Stimulated activated CD8-positive, alpha-beta memory T cell treated with anti-CD3 and anti-CD28 coated beads, Interleukin-12 subunit alpha, Interleukin-12 subunit beta, amount 100 ng/mL, for 4 hours (primary cell): ENCODE data around the gene PLEK.
"Not testable (repeated sequence)": the region's sequence is repeated elsewhere in the genome, so short reads cannot be mapped to it uniquely, and the experiment has no call there.

Source experiments
- DNase-seq: peaks from one replicate; pipeline ENCODE4 v3.0.0-alpha.2; 2020; ENCODE audit warnings: low read depth

The PLEK gene, protein sequence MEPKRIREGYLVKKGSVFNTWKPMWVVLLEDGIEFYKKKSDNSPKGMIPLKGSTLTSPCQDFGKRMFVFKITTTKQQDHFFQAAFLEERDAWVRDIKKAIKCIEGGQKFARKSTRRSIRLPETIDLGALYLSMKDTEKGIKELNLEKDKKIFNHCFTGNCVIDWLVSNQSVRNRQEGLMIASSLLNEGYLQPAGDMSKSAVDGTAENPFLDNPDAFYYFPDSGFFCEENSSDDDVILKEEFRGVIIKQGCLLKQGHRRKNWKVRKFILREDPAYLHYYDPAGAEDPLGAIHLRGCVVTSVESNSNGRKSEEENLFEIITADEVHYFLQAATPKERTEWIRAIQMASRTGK

GRCh38 chr2:68365087-68365486 lies at the start of gene PLEK:
PLEK (plus strand) TSS chr2:68365282; CDS start chr2:68365352, 70 bp downstream.
- no peak for DNase-seq

- no peak for DNase-seq
Measured at GRCh38 chr2:68316111-68316510, 49.0 kb upstream of the PLEK start.

DNA sequence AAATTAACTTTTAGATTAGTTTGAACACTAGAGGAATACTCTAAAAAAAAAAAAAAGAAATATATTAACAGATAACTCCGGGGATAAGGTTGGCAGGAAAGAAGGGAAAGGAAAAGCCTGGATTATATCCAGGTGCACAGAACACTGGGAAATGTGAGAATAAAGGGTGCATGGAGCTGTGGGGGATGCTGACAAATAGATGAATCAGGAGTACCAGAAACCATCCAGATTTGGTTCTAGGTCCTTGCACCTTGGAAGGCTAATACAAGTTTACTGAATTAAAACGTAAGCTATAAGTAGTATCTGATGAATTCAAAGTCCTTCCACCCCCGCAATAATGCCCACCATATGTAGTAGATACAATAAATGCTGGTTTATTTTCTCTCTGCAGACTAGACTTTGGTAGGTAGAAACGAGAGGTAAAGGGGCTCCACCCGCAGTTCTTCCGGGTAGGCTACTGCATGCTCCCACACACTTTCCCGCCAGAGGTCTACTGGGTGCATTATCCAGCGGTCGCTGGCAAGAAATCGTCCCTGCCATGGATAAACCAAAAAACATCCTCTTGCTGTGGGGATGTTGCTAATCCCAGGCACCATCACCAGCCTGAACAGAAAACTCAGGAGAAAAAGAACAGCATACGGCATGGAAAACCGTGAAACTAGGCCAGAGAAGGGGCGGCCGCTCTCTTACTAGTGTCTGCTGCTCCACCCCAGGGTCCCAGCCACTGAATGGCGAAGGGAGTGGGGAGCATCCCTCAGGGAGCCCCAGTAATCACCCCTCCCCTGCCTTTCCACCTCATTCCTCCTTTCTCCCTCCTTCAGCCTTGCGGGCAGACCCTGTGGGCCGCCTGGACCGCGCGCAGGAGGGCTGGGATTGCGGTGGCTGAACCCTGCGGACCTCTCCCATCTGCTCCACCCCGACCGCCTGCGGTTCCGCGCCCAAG lies 46.8 kb upstream of the PLEK start:
- no peak for DNase-seq

DNA sequence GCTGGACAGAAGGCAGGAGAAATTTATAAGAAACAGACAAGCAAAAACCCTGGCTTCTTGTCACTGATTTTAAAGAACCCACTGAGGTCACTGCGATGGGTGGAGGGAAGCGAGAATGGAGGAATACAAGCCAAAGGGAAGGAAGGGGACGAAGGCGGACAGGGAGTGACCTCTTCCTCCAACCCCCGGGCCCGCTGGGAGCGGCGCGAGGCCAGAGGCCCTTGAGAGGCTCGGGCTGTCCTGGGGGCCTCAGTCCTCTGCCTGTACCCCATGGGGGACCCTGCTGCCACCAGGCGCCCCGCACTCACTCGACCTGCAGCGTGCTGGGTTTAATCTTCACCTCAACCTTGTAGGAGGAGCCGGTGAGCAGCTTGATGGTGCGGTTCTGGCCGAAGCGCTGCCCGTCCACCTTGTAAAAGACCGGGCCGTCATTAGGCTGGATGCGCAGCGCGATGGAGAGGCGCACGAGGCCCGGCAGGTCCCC lies 46.1 kb upstream of the PLEK start:
- DNase-seq, result no peak

GRCh38 chr2:68319398-68320117 lies 45.5 kb upstream of the PLEK start, which contains the start of gene CNRIP1:
CNRIP1 (minus strand) TSS chr2:68319949; CDS start chr2:68319400, 549 bp downstream.
- no peak for DNase-seq

GRCh38 chr2:68320118-68320641 lies 44.9 kb upstream of the PLEK start:
- DNase-seq, result no peak

DNA sequence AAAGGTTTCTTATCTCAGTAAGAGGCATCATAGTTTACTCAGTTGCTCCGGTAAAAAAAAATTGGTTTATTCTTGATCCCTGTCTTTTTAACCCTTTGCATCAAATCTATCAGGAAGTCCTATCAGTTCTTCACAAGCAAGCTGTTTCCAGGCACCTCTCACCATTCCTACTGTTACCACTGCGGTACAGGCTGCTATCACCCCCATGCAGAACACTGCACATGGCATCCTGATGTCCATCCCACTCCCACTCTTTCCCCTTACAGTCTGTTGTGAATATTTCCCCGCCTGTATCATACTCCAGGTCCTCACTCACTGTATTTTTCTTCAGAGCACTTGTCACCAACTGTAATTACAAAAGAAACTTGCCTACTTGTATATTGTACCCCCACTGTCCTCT lies 40.0 kb upstream of the PLEK start:
- DNase-seq, result no peak

GRCh38 chr2:68328901-68329300 lies 36.2 kb upstream of the PLEK start:
- no peak for DNase-seq

DNA sequence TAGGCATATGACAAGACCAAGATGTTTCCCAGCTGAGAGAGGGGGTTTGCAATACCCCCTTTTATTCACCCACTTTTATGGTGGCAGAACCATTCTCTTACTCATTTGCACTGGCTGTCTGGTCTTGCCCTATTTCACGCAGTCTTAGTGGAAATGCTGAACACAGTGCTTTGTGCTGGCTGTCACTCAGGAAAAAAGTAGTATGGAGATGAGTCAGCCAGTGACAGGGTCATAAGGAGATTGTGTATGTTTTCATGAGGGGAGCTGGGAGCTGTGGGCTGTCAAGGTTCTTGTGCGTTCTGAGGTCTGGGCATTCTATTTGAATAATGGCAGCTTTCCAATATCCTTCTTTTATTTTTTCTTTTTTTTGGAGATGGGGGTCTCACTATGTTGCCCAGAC lies 34.4 kb upstream of the PLEK start:
- DNase-seq, result no peak

- no peak for DNase-seq
Measured at GRCh38 chr2:68333009-68333408, 32.1 kb upstream of the PLEK start.

- DNase-seq, result no peak
Measured at GRCh38 chr2:68333931-68334330, 31.2 kb upstream of the PLEK start.

DNA sequence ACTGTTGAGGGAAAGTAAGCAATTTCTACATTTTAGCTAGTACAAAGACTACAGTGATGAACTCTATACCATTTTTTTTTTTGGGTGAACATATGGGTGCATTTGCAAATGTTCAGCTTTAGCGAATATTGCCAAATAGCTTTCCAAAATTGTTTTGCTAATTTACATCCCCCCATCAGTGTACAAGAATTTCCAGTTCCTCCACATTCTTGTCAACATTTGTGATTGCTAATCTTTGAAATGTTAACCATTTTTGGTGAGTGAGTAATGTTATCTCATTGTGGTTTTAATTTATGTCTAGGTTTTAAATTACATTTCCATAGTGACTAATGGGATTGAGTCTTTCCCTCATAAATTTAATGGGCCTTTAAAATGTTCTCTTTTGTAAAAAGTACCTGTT lies 28.9 kb upstream of the PLEK start:
- DNase-seq, result no peak

DNA sequence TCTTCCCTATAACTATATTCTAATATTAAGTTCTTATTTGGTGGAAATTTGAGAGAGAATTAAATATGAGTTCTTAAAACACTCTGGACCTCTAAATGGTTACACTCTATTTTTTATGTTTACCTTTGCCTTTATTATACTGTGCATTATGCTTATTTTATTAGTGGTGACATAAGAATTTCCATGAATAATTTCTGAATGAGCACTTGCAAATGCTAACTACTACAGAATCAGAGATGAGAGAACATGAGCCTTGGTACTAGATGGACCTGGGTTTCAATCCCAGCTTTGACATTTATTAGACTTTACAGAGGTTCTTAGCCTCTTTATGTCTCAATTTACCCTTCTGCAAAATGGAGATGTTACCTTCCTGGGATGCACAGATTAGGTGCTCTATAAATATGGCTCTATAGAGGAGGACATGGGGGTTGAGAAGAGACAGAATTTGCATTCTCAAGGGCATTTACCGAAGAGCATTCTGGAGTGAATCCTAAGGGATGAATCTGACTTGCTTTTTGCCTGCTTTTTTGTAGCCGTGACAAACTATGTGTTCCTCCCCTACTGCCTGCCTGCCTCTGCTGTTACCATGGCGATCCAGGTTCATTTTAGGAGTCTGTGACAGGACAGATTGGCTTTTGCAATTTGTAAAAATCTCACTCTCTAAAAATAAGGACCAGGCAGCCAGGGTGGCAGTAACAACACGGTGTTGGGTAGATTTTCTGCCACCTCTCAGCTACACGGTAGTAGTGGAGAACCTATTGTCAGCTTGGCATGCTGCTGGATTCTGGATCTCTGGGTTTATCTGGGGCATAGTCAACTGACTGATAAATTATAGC lies 24.6 kb upstream of the PLEK start:
- no peak for DNase-seq

DNA sequence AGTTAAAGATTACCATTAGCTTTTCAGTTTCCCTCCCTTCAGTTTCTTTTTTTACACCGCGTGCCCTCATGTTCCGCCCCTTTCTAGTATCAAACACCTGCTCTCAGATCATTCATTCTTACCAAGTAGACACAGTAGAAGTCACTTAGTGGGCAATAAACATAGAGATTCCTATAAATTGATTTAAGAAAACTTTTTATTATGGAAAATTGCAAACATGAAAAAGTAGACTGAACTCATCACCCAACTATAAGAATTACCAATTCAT lies 24.1 kb upstream of the PLEK start:
- no peak for DNase-seq

- no peak for DNase-seq
Measured at GRCh38 chr2:68341583-68341982, 23.5 kb upstream of the PLEK start.

GRCh38 chr2:68342470-68342869 lies 22.6 kb upstream of the PLEK start:
- DNase-seq, result no peak

- DNase-seq, result no peak
Measured at GRCh38 chr2:68344031-68344430, 21.1 kb upstream of the PLEK start.

DNA sequence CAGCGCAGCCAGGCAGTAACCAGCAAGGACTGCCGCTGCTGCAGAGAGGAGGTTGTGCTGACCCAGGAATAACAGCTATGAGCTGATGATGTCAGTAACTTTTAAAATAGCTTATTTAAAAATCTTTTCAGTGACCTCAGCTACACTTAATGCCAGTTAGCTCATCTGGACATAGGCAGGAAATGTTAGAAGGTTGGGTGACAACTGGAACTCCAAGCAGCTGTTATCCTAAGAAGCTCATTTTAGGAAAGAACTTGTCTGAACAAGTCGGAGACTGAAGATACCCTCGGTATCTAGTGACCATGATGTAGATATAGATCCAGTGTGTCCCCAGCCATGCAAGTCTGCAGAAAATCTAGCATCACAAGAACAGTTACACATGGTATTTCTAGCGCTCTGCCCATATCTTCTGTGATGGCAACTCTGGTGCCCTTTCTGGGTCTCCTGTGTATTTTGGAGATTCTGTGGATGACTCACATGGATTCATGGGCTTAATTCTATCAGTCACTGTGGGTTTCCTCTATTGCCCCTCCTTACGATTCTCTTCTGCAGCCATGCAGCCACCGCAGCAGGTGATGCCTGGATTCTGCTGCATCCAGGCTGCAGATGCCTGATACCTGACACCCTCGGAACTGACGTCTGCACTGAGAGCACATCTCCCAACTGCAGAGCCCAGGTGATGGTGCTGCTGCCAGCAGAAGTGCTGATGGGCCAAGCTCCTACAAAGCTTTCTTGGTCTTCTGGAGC lies 19.8 kb upstream of the PLEK start:
- DNase-seq, result no peak

DNA sequence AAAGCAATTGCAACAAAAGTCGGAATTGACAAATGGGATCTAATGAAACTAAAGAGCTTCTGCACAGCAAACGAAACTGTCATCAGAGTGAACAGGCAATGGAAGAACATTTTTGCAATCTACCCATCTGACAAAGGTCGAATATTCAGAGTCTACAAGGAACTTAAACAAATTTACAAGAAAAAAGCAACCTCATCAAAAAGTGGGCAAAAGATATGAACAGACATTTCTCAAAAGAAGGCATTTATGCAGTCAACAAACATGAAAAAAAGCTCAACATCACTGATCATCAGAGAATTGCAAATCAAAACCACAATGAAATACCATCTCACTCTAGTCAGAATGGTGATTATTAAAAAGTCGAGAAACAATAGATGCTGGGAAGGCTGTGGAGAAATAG lies 16.0 kb upstream of the PLEK start:
- DNase-seq, result not testable (repeated sequence)

DNA sequence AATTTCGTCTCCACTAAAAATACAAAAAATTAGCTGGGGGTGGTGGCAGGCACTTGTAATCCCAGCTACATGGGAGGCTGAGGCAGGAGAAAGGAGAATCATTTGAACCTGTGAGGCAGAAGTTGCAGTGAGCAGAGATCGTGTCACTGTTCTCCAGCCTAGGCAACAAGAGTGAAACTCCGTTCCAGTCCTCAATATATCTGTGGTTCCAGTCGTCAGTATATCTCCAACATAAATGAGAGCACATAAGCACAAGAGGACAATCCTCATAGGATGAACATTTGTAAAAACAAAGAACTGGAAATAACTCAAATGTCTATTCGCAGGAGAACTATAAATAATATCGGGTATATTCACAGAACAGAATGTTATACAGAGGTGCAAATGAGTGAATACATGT lies 13.1 kb upstream of the PLEK start:
- DNase-seq, result no peak
